CD4-positive, alpha-beta T cell treated with Interferon alpha-2 for 1 hour (primary cell): ENCODE measurements around the gene ANTXRL.
"Not testable (repeated sequence)": the region's sequence is repeated elsewhere in the genome, so short reads cannot be mapped to it uniquely, and the experiment has no call there.

ENCODE experiments used
- DNase-seq, 2 donors: peaks; one replicate each; pipeline ENCODE4 v3.0.0-alpha.2; 2020 to 2022

The ANTXRL gene

DNA sequence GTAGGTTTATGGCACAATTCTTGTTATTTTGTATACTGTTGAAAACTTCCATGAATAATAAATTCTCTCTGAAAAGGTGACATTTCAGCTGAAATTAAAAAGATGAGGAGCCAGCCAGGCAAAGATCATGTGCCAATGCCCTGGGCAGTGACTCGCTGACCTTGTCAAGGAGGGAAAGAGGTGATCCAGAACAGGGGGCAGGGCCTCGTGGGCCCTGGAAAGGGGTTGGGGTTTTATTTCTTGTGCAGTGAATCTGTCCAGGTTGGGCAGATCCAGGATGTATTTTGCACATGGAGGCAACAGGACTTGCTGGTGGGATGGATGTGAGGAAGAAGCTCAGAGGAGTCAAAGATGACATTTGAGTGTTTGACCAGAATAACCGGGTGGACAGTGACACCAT lies 31.6 kb upstream of the ANTXRL start:
- DNase-seq = not testable (repeated sequence)

GRCh38 chr10:46255801-46256747 lies 30.7 kb upstream of the ANTXRL start:
- DNase-seq = peak in 1 of 2 donors; percentile 48

DNA sequence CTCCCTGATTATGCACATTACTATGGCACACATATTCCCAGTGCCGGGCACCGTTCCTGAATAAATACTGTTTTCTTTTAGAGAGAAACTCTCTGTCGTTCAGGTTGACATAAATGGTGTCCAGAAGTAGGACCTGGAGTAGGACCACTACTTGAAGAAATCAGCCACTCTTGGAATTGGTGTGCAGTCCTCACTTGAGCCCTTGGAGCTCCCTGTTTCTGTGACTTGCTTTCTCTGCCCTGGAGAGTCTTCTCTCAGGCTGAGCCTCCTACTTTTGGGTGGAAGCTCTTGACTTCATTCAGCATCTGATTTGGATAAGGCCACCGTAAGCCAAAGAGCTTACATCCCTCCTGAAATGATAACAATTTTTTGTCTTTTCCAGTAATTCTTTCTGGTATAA lies 29.7 kb upstream of the ANTXRL start:
- DNase-seq = no peak

DNA sequence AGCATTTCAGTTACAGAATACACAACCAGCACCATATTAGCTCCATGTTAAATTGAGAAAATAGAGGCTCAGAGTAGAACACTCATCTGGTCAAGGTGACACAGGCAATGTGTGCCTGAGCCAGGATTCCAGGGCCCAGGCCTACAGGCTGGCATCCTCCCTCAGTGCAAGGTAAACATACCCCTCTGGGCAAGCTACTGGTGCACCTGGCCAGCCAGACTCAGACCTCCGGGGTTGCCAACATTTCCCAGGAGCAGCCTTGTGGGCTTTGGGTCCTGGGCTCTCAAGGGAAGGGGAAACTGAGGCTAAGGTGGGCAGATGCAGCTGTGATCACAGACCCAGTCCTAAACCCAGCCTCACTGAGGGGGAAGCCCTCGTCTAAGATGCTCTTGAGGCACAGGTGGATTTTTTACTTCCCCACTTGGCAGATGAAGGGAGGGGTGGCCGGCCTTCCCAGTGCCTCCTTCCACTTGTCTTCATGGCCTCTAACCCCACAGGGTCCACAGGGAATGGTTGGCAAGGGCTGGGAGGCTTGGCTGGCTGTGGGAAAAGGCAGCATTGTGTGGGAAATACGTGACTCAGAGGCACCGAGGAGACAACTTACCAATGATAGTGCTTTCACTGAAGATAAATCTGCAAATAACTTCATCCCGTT lies 23.8 kb upstream of the ANTXRL start:
- DNase-seq = not testable (repeated sequence)

GRCh38 chr10:46263831-46264268 lies 22.9 kb upstream of the ANTXRL start:
- no peak for DNase-seq

DNA sequence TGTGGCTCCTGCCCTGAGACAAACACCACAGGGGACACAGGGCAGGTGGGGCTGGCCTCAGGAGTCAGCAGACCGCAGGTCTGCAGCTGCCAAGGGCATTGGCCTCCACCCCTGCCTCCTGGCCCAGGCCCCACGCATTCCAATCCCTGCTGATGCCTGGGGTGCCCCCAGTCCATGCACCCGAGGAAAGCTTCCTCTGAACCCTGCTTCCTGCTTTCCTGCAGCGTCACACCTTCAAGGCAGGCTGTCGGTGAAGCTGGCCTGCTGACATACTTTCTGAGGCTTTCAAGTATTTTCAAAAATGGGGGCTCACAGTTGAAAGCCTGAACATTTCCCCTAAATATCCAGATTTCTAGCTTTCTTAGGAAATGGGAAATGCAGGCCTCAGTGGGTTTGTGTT lies 22.5 kb upstream of the ANTXRL start:
- DNase-seq = no peak

DNA sequence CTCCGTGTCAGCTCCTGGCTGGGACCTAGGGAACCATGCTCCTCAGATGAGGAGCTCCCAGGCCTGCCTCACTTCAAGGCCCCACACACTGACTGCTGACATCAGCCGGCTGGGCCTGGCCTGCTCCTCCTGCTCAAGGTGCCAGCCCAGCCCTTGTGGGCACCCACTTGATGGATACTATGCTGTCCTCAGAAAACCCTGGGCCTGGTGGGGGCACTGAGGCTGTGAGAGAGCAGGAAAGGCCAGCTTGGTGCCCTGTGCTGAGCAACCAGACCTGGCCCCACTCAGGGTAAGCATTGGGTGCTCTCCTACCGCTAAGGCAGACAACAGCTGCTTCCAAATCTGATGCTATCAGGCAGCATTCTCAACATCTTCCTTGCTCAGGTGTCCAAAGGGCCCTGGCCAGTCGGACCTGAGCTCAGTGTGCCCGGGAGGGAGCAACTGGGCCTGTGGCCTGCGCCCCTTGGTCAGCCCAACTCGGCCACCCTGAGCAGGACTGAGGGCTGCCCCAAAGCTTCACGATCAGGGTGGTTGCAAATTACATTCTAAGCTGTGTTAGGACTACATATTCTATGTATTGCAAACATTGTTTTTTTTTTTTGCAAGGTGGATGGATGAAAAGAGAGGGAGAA lies 21.9 kb upstream of the ANTXRL start:
- DNase-seq = no peak

- not testable (repeated sequence) for DNase-seq
These were observed 21.1 kb upstream of the ANTXRL start for GRCh38 chr10:46265566-46266305.

GRCh38 chr10:46266306-46266985 lies 20.4 kb upstream of the ANTXRL start:
- DNase-seq = no peak

GRCh38 chr10:46267132-46267985 lies 19.4 kb upstream of the ANTXRL start:
- DNase-seq = no peak

DNA sequence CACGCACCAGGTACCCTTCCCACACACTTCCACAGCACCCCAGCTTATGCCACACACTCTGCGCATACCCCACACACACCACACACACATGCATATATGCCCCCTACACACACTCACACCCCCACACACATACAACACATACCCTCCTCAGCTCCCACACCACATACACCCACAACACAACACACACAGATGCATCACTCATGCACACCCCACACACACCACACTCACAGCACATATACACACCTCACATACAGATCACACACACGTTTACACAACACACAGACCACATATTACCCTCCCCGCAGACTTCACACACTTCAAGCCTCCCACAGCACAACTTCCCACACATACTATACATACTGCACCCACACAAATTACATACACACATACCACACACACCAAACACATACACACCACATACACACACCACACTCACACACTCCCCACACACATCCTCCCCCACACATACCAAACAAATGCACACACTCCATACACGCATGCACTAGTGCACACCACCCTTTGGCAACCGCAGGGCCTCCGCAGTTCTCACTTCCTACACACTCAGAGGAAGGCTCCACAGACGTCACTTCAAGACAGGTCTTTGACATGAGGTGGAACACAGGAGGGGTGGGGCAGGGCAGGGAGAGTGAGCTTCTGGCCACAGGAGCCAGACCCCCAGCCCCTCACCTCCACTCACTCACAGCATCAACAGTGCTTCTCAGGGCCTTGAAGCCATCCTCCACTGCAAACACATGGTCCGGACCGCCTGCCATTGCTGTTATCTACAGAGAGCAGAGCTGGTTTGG lies 18.5 kb upstream of the ANTXRL start:
- peak in 1 of 2 donors; percentile 63 for DNase-seq

GRCh38 chr10:46269554-46270053 lies 17.2 kb upstream of the ANTXRL start:
- DNase-seq = peak in 1 of 2 donors; percentile 55

DNA sequence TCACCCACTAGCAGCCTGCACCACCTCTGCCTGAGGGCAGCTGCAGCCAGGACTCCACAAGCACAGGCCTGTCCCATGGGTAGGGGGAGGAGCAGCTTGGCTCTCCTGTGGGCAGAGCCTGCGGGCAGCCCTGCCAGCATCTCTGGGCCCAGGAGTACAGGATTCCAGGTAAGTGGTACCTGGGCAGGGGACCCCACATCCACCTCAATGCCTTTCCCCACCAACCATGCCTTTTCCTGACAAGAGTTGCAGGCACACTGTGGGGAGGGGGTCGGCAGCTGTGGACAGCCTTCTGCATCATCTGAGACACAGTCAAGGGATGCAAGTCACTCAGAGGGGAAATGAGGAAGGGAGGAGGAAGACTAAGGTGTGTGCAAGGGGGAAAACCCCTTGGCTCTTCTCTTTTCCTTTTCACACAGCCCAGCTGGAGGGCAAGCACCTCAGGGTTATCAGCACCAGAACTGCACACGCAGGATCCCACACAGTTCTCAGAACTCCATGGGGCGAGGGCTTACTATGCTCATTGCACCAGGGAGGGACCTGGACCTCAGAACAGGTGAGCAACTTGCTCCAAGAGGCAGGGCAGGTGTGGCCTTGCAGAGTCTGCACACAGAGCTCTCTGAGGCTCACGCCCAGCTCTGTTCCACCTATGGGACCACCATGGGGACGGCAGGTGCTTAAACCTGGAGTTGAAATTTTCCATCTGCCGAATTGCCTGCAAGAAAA lies 16.5 kb upstream of the ANTXRL start:
- DNase-seq = no peak

- DNase-seq = not testable (repeated sequence)
These were observed 15.8 kb upstream of the ANTXRL start for GRCh38 chr10:46270963-46271530.

DNA sequence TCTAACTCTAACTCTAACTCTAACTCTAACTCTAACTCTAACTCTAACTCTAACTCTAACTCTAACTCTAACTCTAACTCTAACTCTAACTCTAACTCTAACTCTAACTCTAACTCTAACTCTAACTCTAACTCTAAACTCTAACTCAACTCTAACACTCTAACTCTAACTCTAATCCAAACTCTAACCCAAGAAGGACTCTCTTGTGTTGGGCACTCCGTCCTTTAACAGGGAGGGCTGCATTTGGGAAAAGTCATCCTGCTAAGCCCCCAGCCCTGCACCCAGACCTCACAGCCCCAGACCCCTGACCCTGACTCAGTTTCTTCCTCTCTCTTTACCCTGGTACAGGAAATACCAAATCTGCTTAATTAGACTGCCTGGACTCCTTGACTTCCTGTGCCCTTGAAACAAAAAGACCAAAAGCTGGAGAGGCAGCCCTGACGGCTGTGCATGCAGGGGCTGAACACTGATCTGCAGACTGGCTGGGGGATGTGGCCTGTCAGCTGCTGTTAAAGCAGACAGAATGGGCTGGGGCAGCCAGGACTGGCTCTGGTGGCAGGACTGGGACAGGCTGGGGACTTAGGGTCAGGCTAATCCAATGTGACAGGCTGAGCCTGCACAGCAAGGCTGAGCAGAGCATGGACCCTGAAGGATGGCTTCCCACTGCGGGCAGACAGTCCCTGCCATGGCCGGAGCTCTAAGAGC lies 14.8 kb upstream of the ANTXRL start:
- DNase-seq = not testable (repeated sequence)

DNA sequence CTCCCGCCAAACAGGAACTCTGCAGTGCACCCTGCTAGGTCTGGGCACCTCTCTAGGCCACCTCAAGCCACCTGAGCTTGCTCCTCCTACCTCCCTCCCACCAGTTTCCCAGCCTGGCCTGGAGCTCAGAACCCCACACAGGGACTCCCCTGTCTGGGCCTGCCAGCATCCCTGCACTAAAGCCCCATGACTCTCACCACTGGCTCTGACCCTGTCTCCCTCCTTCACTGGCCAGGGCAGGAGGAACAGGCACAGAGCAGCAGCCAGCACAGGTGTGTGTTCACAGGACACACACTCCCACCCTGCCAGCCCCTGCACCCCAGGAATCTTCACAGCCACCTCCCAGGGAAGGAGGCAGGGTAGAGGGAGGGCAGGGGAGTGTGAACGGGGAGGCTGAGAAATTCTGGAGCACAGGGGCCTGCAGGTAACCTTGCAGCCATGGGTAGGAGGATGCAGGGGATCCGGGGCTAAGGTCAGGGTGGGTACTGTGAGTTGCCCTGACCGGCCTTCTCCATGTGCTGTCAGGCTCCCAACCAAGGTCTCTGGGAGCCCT lies 13.9 kb upstream of the ANTXRL start:
- DNase-seq = no peak

- DNase-seq = no peak
These were observed 13.0 kb upstream of the ANTXRL start for GRCh38 chr10:46273506-46274477.
